Parathyroid adenoma (tissue), 2 donors: ENCODE data around the gene RCBTB2.
"Not testable (repeated sequence)": the region's sequence is repeated elsewhere in the genome, so short reads cannot be mapped to it uniquely, and the experiment has no call there.

ENCODE experiments used
- H2AFZ ChIP-seq: fragments of 300-600 bp; sonication (generic); one replicate; pipeline ENCODE4 v1.7.0; 2017; ENCODE audit warnings: antibody characterized with exemption, mild to moderate bottlenecking
- H3K27ac ChIP-seq: fragments of 300-600 bp; sonication (generic); one replicate; pipeline ENCODE4 v1.7.0; 2017
- H3K27me3 ChIP-seq: fragments of 300-600 bp; sonication (generic); one replicate; pipeline ENCODE4 v1.7.0; 2017; ENCODE audit warnings: low read length; ENCODE audit not compliant: control insufficient read depth, insufficient read depth
- H3K36me3 ChIP-seq: fragments of 300-600 bp; sonication (generic); one replicate; pipeline ENCODE4 v1.7.0; 2017; ENCODE audit warnings: low read length; ENCODE audit not compliant: control insufficient read depth, insufficient read depth
- H3K4me1 ChIP-seq: fragments of 300-600 bp; sonication (generic); one replicate; pipeline ENCODE4 v1.7.0; 2017; ENCODE audit warnings: control low read depth
- H3K4me2 ChIP-seq: fragments of 300-600 bp; sonication (generic); one replicate; pipeline ENCODE4 v1.7.0; 2017; ENCODE audit warnings: low read length
- H3K4me3 ChIP-seq: fragments of 300-600 bp; sonication (generic); one replicate; pipeline ENCODE4 v1.7.0; 2017; ENCODE audit warnings: low read depth, low read length
- H3K79me2 ChIP-seq: fragments of 300-600 bp; sonication (generic); one replicate; pipeline ENCODE4 v1.7.0; 2017; ENCODE audit warnings: control low read depth
- H3K9ac ChIP-seq: fragments of 300-600 bp; sonication (generic); one replicate; pipeline ENCODE4 v1.7.0; 2017; ENCODE audit warnings: mild to moderate bottlenecking
- H3K9me3 ChIP-seq: fragments of 300-600 bp; sonication (generic); one replicate; pipeline ENCODE4 v1.7.0; 2017; ENCODE audit warnings: low read length; ENCODE audit not compliant: control insufficient read depth
- CTCF ChIP-seq: fragments of 300-600 bp; sonication (generic); IDR thresholded peaks from one replicate; pipeline ENCODE4 v1.7.0; 2017; ENCODE audit warnings: antibody characterized with exemption, mild to moderate bottlenecking
- donor health status: primary hyperparathyroidism.

Gene RCBTB2

GRCh38 chr13:48532506-48533499 is at the start of gene RCBTB2:
TSS of gene RCBTB2 (minus strand) at chr13:48533080. CDS start at chr13:48521939, 11,141 bp downstream.
- Histone ChIP-seq H3K27ac (peak within 1 kb of the TSS; percentile 82), H3K4me2 (peak within 1 kb of the TSS; percentile 62), H2AFZ (peak within 1 kb of the TSS; percentile 98), H3K27me3 (no peaks in the 10 kb centered on the region), H3K79me2 (no peaks in the 10 kb centered on the region), H3K9ac (peak within 1 kb of the TSS; percentile 80), H3K9me3 (no peaks in the 10 kb centered on the region), H3K36me3 (no peaks in the 10 kb centered on the region), H3K4me3 (peak within 1 kb of the TSS; percentile 77), H3K4me1 (peaks cover 5% of the 10 kb centered on the region)
- TF ChIP-seq CTCF = no peak

- Histone ChIP-seq H2AFZ (no peak overlapping the region), H3K27me3 (no peaks in the 10 kb centered on the region), H3K4me3 (no peak overlapping the region), H3K9me3 (no peaks in the 10 kb centered on the region), H3K4me1 (no peaks in the 10 kb centered on the region), H3K9ac (no peak overlapping the region), H3K36me3 (no peaks in the 10 kb centered on the region), H3K4me2 (no peak overlapping the region), H3K79me2 (no peaks in the 10 kb centered on the region), H3K27ac (no peak overlapping the region)
- TF ChIP-seq CTCF = no peak
These were observed 49.2 kb upstream of the RCBTB2 start for GRCh38 chr13:48582084-48582483.

GRCh38 chr13:48580896-48581295 is 48.0 kb upstream of the RCBTB2 start:
- no peak overlapping the region for H2AFZ ChIP-seq
- no peak overlapping the region for H3K4me2 ChIP-seq
- H3K27ac ChIP-seq = no peak overlapping the region
- H3K4me1 ChIP-seq = no peaks in the 10 kb centered on the region
- H3K79me2 ChIP-seq = no peaks in the 10 kb centered on the region
- no peak for TF ChIP-seq CTCF
- no peaks in the 10 kb centered on the region for H3K36me3 ChIP-seq
- H3K4me3 ChIP-seq = no peak overlapping the region
- no peaks in the 10 kb centered on the region for H3K9me3 ChIP-seq
- H3K9ac ChIP-seq = no peak overlapping the region
- H3K27me3 ChIP-seq = no peaks in the 10 kb centered on the region

- H3K27me3 ChIP-seq = no peaks in the 10 kb centered on the region
- no peak overlapping the region for H2AFZ ChIP-seq
- no peak overlapping the region for H3K9ac ChIP-seq
- H3K36me3 ChIP-seq = no peaks in the 10 kb centered on the region
- H3K4me2 ChIP-seq = no peak overlapping the region
- peak; percentile 54 for TF ChIP-seq CTCF
- H3K4me1 ChIP-seq = no peaks in the 10 kb centered on the region
- no peaks in the 10 kb centered on the region for H3K79me2 ChIP-seq
- H3K4me3 ChIP-seq = no peak overlapping the region
- no peaks in the 10 kb centered on the region for H3K9me3 ChIP-seq
- no peak overlapping the region for H3K27ac ChIP-seq
These were observed 47.4 kb upstream of the RCBTB2 start for GRCh38 chr13:48580185-48580803.

GRCh38 chr13:48579919-48580180 is 47.0 kb upstream of the RCBTB2 start:
- H3K79me2 ChIP-seq, H3K9me3 ChIP-seq, H3K4me1 ChIP-seq, H3K4me2 ChIP-seq, H3K9ac ChIP-seq, H2AFZ ChIP-seq, H3K27ac ChIP-seq, H3K27me3 ChIP-seq, H3K36me3 ChIP-seq, H3K4me3 ChIP-seq: not testable (repeated sequence)
